Cardiac fibroblast (primary cell): ENCODE data around the gene TEDC1.

Source experiments
- DNase-seq, 2 donors: peaks; one replicate each; pipeline versions ENCODE4 v3.0.0 to v3.0.0-alpha.2; 2010; ENCODE audit warnings: low read depth in 2 of 2
- H3K4me3 ChIP-seq, 2 donors: replicated peaks in 1 of 2; 1 replicate in 1 of 2; 2 replicates in 1 of 2; pipeline ENCODE4 v1.5.1; 2011; ENCODE audit warnings: low read depth in 2 of 2, low read length in 2 of 2, mild to moderate bottlenecking in 2 of 2, moderate library complexity in 1 of 2
- CTCF ChIP-seq: IDR thresholded peaks from one replicate; pipeline ENCODE4 v1.5.1; 2011; ENCODE audit warnings: low read depth, mild to moderate bottlenecking, low read length, inconsistent platforms

Gene TEDC1

GRCh38 chr14:105490267-105490571 is 827 bp upstream of the TEDC1 start:
- TF ChIP-seq CTCF = no peak
- DNase-seq = no peak
- peak overlapping the region; percentile 61 to 62 for H3K4me3 ChIP-seq

- peak; percentile 44 to 72 for DNase-seq
- peak overlapping the region; percentile 52 to 72 for H3K4me3 ChIP-seq
- TF ChIP-seq CTCF = no peak
These were observed 424 bp downstream of the TEDC1 start for GRCh38 chr14:105491366-105491973.

- no peak for DNase-seq
- peak overlapping the region in 1 of 2 donors; percentile 72 for H3K4me3 ChIP-seq
- TF ChIP-seq CTCF = no peak
These were observed 1.3 kb downstream of the TEDC1 start for GRCh38 chr14:105492031-105492970.

- no peak for TF ChIP-seq CTCF
- DNase-seq = no peak
- no peak overlapping the region for H3K4me3 ChIP-seq
These were observed 2.2 kb downstream of the TEDC1 start for GRCh38 chr14:105492971-105493871.

- no peak for DNase-seq
- TF ChIP-seq CTCF = no peak
- H3K4me3 ChIP-seq = no peak overlapping the region
These were observed 3.0 kb downstream of the TEDC1 start for GRCh38 chr14:105493921-105494605.

- no peak for DNase-seq
- H3K4me3 ChIP-seq = no peak overlapping the region
- no peak for TF ChIP-seq CTCF
These were observed 3.5 kb downstream of the TEDC1 start for GRCh38 chr14:105494606-105494929.
